GM21367 (cell line): ENCODE results near the gene JKAMP.
"Not testable (repeated sequence)": the region's sequence is repeated elsewhere in the genome, so short reads cannot be mapped to it uniquely, and the experiment has no call there.

Experiments used
- ATAC-seq: cut with Tn5 transposase; IDR thresholded peaks from one replicate; pipeline ENCODE4 v1.9.1; 2021; ENCODE audit not compliant: unreplicated experiment

Gene JKAMP, protein sequence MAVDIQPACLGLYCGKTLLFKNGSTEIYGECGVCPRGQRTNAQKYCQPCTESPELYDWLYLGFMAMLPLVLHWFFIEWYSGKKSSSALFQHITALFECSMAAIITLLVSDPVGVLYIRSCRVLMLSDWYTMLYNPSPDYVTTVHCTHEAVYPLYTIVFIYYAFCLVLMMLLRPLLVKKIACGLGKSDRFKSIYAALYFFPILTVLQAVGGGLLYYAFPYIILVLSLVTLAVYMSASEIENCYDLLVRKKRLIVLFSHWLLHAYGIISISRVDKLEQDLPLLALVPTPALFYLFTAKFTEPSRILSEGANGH

DNA sequence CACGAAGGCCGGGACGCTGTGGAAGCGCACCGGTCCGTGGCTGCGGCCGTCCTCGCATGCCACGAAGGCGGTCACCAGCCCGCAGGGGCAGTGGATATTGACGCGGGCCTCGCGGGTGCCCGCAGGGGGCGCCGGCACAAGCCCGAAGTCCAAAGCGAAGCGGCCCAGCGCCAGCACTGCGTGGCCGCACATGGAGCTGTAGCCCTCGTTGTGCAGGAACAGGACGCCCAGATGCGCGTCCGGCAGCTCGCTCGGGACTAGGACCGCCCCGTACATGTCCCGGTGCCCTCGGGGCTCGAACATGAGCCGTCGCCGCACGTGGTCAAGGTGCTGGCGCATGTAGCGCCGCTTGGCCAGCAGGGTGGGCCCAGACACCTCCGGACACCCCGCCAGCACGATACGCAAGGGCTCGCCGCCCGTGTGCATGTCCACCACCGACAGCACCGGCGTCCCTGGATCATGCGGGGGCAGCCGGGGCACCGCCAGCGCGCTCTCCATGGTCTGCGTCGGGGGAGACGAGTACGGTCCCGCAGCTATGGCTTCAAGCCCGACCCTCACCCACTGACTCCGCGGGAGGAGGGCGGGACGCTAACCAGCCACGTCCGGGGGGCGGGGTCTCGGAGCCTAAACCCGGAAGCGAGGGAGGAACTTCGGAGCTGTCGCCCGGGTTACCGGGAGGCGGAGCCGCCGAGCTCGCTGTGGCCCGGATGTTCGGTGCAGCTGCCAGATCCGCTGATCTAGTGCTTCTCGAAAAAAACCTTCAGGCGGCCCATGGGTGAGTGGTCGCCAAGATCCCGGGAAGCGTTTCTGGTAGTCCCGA, at the start of gene JKAMP, which contains the start of gene L3HYPDH:
Gene JKAMP (plus strand): TSS at position 699 of the 820 bp plus-strand sequence. CDS start 73 bp downstream, at position 772.
Gene L3HYPDH (minus strand): TSS at position 590 of the 820 bp plus-strand sequence. CDS start 92 bp downstream, at position 498.
- peak; percentile 81 for ATAC-seq

DNA sequence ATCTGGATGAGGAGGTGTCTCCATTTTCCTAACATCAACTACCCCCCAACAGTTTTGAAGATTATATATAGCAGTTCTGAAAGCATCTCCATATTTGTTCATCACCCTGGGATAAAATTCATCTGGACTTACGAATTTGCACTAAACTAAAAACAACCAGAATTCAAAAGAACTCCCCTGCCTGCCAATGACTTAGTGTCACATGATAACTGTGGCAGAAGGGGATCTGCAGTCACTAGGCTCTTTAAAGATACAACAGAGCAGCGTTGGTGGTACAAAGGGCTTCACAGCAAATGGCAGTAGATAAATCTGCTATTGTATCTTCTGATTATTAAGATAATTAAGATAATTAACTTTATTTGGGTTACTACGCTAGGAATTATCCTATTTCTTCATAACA, 49.2 kb upstream of the JKAMP start:
- no peak for ATAC-seq

DNA sequence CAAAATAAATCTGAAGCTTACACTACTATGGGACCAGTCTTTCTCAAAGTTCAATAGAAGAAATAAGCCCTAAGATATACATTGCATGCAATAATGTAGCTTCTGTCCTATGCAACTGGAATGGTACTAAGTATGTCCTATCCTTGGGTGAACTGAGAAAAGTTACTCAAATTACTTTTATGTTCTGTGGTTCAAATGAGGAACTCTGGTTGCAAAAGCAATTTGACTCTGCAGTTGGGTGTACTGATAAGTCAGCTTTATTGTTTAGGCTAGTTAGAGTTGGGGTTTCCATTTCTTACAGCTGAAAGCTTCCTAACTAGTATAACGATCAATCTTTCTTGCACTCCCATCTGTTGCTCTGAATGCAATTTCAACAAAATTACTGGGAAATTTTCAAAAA, 48.3 kb upstream of the JKAMP start:
- no peak for ATAC-seq

DNA sequence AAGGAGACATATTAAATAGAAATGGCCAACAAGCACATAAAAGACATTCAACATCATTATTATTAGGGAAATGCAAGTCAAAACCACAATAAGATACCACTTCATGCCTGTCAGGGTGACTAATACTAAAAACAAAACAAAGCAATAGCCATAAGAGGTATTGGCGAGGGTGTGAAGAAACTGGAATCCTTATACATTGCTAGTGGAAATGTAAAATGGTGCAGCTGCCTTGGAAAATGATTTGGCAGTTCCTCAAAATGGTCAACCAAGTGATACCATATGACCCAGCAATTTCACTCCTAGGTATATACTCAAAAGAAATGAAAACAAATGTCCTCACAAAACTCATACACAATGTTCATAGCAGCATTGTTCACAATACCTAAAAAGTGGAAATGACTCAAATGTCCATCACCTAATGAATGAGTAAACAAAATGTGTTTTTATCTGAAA, 46.1 kb upstream of the JKAMP start:
- ATAC-seq: no peak

DNA sequence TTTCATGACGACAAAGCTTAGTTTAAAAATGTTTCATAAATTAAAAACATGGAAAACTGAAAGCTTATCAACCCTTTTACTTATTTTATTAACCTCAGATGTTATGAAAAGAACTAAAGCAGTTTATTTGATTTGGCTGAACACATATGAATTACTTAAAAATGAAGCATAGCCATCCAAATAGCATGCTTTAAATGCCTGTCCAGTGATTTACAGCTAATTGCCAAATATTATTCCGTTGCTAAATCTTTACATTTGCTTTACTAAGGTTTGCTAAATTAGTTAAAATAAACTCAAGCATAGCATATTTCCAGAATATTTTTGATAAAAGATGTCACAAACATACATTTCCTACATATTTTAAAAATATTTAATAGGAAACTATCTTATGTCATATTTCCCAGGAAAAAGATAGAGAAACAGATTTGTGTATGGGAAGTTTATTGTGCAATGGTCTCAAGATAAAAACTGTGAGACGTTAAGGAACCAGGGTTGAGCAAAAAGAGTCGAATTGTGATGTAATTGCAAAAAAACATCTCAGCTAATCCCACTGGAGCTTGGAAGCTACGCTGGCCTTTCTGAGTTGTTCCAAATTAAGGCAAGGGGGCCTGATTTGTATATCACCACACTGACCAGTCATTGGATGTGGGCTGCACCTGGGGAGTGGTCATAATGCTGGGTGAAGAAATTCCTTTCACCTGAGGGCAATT, 44.9 kb upstream of the JKAMP start:
- no peak for ATAC-seq

DNA sequence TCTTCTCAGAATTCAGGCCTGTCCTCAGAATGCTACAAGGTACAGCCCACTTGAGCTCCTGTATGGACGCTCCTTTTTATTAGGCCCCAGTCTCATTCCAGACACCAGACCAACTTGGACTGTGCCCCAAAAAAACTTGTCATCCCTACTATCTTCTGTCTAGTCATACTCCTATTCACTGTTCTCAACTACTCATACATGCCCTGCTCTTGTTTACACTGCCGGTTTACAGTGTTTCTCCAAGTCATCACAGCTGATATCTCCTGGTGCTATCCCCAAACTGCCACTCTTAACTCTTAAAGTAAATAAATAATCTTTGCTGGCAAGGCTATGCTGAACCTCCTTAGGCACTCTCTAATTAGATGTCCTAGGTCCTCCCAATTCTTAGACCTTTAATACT, 35.6 kb upstream of the JKAMP start:
- not testable (repeated sequence) for ATAC-seq

DNA sequence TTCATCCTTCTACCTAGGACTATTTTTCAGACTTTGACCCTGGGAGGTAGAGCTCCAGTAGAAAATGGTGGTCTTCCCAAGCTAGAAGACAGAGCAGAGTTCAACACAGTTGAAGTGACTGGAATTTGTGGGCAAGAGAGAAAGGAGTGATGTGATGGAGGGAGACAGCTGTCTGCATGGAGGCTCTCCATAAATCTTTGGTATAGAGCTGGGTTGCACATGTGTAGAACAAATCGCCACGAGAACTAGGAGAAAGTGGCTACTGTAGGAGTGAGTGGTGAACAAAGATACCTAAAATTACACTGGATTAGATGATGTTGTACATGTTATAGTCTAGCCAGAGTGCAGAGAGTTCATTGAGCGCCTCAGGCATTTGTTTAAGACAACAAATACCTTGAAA, 33.6 kb upstream of the JKAMP start:
- ATAC-seq: no peak

DNA sequence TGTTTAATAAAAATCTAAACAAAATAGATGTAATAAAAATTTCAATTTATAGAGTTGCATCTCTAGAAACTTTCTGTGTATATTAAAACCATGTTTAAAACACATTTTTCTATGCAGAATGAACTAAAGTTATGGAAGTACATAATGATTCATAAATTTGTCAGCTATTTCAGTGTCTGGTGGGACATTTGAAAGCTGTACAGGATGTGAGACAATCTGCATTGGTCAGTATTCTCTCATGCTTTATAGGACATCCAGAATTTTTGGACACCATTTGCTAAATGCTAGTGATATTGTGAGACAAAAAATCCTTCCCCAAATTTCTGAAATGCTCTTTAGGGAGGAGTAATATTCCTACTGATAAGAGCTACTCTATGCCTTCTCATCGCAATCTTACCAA, 32.5 kb upstream of the JKAMP start:
- no peak for ATAC-seq

DNA sequence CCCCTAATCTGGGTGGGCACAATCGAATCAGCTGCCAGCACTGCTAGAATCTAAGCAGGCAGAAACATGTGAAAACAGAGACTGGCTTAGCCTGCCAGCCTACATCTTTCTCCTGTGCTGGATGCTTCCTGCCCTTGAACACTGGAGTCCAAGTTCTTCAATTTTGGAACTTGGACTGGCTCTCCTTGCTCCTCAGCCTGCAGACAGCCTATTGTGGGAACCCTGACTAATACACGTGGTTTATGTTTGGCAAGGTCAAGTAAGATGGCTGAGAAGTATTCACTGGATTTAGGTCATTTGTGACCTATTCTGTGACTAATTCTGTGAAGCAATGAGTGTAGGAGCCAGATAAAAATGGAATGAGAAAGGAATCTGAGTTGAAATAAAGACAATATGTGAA, 30.2 kb upstream of the JKAMP start:
- ATAC-seq: no peak

DNA sequence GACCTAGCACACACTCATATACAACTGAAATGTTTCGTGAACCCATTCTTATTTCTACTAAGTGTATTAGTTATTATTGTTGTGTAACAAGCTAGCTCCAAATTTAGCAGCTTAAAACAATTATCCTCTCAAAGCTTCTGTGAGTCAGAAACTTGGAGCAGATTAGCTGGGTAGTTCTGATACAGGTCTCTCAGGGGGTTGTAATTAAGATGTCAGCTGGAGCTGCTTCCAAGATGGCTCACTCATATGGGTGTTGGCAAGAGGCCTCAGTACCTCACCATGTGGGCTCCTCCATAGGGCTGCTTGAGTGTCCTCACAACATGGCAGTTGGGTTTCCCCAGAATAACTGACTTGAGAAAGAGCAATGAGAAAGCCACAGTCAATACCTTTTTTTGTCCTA, 28.9 kb upstream of the JKAMP start:
- no peak for ATAC-seq

DNA sequence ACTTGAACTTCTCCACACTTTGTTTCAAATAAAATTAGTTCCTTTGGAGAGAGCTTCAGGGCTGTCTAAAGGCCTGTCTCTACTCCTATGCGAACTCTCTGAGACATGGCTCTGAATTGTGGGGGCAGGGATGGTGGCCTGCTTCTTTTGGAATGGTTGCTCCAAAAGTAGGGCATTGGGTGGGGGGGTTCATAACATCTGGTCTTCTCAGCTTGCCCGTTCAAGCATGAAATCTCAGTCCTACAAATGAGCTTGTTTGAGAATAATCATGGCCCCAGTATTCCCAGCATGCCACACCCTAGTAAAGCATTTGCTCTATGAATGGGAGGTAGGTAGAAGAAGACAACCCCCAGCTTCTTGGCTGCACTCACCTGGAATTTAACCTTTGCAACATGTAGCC, 25.8 kb upstream of the JKAMP start:
- ATAC-seq: no peak

DNA sequence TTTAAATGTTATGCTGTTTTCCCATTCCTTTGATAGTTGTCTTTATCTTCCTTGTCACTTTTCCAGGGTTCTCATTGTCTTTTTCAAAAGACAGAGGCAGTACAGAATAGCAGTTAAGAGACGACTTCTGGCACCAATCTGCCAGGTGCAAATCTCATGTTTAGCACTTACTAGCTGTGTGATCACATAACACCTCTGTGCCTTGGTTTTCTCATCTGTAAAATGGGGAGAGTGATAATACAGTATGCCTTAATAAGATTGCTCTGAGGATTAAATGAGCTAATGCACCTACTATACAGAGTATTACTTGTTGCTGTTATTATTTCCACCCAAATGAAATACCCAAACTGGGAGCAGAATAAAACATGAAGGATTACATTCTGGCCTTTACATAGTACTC, 23.9 kb upstream of the JKAMP start:
- ATAC-seq: no peak

DNA sequence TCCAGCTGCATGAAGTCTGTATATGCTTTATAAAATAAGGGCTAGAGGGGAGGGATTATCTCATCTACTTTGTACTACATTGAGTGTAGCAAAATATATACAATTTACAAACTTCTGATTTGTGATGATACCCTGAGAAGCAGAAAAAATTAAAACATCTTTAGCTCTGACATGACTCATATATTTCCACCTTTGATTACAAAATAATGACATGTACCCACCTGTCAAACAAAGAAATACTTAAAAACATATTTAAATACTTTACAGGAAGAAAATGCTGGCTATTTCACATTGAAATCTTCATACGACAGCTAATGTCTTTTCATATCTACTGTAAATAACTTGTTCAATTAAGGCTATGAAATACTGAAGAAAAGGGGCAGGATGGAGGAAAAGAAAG, 22.4 kb upstream of the JKAMP start:
- ATAC-seq: no peak

DNA sequence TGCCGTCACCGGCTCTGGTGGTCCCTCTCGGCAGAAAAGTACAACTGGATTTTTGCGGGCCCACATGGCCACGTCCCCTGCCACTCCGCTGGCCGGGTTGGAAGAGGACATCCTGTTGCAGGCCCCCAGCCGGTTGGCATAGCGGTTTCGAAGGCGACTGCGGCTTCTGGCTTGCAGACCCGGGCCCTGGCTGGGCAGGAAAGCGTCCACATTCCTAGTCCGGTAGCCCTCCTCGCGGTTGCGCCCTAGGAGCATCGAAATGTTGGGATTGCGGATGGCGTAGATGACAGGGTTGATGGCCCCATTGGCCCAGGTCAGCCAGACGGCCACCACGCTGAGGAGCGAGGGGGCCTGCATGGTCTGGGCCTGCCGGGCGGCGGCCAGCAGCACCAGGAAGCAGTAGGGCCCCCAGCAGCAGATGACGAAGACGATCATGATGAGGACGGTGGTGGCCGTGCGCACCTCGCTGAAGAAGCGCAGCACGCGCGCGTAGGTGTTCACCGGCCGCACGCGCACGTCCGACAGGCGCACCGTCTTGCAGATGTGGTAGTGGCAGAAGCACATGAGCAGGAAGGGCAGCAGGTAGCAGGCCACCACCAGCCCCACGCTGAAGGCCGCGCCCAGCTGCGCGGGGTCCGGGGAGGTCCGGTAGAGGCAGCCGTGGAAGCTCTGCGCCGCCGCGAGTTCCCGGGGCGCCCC, 20.4 kb upstream of the JKAMP start:
- ATAC-seq: no peak

DNA sequence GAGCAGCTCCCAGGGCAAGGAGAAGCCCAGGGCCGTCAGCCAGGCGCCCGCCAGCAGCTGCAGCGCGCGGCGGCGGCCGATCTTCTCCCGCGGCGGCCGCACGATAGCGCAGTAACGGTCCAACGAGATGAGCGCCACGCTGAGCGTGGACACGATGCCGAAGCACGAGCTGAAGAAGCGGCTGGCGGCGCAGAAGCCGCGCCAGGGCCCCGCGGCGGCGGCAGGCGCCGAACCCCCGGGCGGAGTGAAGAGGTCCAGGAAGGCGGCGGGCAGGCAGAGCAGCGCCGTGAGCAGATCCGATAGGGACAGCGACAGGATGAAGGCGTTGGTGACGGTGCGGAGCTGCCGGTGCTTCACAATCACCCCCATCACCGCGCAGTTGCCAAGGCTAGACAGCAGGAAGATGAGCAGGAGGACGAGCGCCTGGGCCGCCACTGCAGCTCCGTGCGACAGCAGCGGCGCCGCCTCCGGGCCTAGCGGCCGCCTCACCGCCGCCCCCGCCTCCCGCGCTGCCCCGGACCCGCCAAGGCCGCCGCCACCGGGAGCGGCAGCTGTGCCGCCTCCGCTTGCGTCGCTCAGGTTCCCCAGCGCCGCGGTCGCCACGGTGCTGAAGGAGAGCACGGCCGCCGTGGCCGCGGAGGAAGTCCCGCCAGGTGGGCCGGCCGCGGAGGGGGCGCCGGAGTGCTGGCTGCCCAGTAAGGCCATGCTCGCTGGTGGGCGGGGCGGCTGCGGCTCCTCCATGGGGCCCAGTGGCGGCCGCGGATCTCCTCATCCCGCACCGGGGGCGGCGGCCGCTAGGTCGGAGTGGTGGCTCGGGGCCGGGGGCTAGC, 19.6 kb upstream of the JKAMP start:
- peak; percentile 70 for ATAC-seq

DNA sequence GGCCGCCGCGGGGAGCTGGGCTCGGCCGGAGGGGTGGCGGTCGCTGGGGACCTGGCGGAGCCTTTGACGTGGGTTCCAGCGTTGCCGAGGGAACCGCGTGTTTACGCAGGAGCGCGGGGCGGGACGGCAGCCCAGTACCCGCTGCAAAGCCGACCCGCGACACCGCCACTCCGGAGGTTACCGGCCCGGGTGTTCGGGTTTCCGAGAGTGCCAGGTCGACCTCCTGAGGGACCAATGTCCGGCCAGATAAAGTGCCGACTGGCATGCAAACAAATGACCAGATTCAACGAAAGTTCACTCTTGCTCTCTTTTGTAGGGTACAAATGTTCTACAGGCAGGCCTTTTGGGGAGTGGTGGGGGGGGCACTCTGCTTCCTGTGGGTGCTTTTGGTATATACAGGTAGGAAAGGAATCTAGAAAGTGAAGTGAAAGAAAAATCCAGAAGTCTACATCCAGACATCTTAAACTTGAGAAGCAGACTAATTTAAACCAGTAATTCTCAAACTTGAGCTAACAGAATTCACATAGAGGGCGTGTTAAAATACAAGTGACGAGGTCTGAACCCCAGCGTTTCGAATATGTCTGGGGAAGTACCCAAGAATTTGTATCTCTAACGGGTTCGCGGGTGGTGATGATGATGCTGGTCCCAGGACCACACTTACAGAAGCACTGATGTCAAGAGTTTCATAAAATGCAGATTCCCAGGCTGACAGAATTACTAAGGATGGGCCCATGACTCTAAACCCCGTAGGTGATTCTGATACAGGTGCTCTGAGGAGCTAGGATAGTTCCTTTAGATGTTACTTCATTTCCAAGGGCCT, 18.8 kb upstream of the JKAMP start, which contains the start of gene GPR135:
Gene GPR135 (minus strand): TSS at position 65 of the 820 bp plus-strand sequence. CDS start 154 bp downstream, outside the sequence.
- peak; percentile 24 for ATAC-seq

DNA sequence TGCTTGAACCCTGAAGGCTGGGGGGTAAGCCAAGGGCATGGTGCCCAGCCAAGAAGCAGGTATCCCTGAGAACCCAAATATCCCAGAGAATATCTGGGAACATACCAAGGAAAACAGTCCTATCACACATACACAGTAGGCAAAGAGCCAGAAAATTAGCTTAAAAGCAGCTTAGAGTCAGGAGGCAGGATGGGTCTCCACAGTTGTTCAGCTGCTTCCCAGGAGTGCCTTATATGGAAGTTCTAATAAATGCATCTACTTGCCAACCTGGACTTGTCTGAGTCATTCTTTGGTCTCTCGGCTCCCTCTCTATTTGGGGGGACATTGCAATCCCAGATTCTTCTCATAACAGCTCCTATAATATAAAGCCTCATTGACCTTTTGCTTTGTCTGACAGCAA, 10.1 kb upstream of the JKAMP start:
- no peak for ATAC-seq

DNA sequence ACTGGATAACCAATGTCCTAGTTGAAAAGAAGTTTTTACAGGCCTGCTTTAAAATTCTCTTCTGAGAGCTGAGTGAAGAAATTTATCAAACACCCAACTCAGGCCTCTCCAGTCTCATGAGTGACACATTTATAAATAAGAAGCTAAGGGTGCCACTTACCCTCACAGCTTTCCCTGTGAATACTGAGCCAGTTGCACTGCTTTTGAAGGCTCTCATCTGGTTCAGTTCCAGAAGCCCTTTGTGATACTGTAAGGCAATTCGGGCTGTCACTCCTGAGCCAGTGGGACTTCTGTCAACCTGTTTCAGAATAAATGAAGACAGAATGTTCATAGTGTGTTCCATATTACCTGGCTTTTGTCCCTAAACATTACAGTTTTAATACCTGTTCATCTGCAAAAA, 8.6 kb upstream of the JKAMP start:
- ATAC-seq: no peak

DNA sequence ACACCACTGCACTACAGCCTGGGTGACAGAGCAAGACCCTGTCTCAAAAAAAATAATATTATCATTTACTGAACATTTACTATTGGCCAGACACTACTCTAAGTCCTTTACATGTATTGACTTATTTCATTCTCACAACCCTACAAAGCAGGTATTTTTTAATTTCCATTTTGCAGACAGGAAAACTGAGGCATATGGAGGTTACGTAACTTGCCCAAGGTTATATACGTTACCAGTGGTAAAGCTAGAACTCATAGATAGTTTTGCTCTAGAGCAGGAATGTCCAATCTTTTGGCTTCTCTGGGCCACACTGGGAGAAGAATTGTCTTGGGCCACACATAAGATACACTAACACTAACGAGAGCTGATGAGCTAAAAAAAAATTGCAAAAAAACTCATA, 5.8 kb upstream of the JKAMP start:
- no peak for ATAC-seq
